ENCODE measurements around the gene LRRN4CL.

DNA sequence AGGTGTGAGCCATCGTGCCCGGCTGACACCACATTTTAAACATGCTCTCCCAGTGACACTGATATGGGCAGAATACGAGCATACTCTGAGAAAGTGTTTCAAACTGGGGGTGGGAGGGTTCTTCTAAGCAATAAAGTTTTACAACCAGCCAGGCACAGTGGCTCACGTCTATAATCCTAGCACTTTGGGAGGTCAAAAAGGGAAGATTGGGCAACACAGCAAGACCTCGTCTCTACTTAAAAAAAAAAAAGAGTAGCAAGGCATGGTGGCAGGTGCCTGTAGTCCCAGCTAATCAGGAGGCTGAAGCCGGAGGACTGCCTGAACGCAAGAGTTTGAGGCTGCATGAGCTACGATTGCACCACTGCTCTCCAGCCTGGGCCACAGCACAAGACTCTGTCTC, 45.1 kb downstream of the LRRN4CL start:
- TF ChIP-seq, protein P1, sequence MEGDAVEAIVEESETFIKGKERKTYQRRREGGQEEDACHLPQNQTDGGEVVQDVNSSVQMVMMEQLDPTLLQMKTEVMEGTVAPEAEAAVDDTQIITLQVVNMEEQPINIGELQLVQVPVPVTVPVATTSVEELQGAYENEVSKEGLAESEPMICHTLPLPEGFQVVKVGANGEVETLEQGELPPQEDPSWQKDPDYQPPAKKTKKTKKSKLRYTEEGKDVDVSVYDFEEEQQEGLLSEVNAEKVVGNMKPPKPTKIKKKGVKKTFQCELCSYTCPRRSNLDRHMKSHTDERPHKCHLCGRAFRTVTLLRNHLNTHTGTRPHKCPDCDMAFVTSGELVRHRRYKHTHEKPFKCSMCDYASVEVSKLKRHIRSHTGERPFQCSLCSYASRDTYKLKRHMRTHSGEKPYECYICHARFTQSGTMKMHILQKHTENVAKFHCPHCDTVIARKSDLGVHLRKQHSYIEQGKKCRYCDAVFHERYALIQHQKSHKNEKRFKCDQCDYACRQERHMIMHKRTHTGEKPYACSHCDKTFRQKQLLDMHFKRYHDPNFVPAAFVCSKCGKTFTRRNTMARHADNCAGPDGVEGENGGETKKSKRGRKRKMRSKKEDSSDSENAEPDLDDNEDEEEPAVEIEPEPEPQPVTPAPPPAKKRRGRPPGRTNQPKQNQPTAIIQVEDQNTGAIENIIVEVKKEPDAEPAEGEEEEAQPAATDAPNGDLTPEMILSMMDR (IDR thresholded peaks at IDR 0.05): no peak
- TF ChIP-seq ZFX (IDR thresholded peaks at IDR 0.05; ENCODE audit: borderline replicate concordance): no peak
